ENCODE data around the gene IGSF9. TPM values are rescaled to one million over a fixed set of nuclear protein-coding genes. Genes with fewer than 3 reads are reported as not detected.

IGSF9 gene
- total and polyA plus RNA-seq, 2 experiments from 2014 or later, result 10.3 to 27.6 TPM

GRCh38 chr1:159933347-159933746 is 12.1 kb downstream of the IGSF9 start:
- H3K79me2 ChIP-seq (replicated peaks; ENCODE audit: insufficient read depth), result no peaks in the 10 kb centered on the region
- H3K4me3 ChIP-seq, result no peak overlapping the region
- H3F3A ChIP-seq (replicated peaks; ENCODE audit: low read depth), result no peaks in the 10 kb centered on the region; the same call in 1 of the 2 replicates
- Mint-ChIP-seq H3K4me1 (peaks cover 28% of the 10 kb centered on the region), H3K9me3 (no peaks in the 10 kb centered on the region; the same call in 1 of the 3 replicates), H3K4me3 (no peak overlapping the region; the same call in 2 of the 3 replicates), H3K27me3 (ENCODE audit: insufficient read depth, low read depth, poor library complexity) (peaks cover 11% of the 10 kb centered on the region), H3K36me3 (ENCODE audit: low read depth) (peaks cover 45% of the 10 kb centered on the region), H3K27ac (no peak overlapping the region)
- no peak for ATAC-seq
- TF ChIP-seq EZH2 (IDR thresholded peaks at IDR 0.05; ENCODE audit: low read depth, unreplicated experiment), result no peak
- TF ChIP-seq POLR2AphosphoS5 (IDR thresholded peaks at IDR 0.05; ENCODE audit: low read depth), result no peak
- TF ChIP-seq ZNF114 (CRISPR knock-in tag; IDR thresholded peaks at IDR 0.05), result no peak
- TF ChIP-seq EZH2phosphoT487 (IDR thresholded peaks at IDR 0.05; ENCODE audit: unreplicated experiment), result no peak
- no peak overlapping the region for H2AFZ ChIP-seq
- H3K27me3 ChIP-seq (ENCODE audit: insufficient read depth), result no peaks in the 10 kb centered on the region
- DNase-seq (ENCODE audit: low spot score), result no peak
- H3K4me1 ChIP-seq (ENCODE audit: insufficient read depth), result peaks cover 17% of the 10 kb centered on the region
- H3K36me3 ChIP-seq (ENCODE audit: insufficient read depth), result 0 out of 2 replicates have a peak, but pooled peaks cover 12% of the 10 kb centered on the region
- H3K4me2 ChIP-seq, result no peak overlapping the region
- H3K9me2 ChIP-seq (ENCODE audit: insufficient read depth), result no peaks in the 10 kb centered on the region
- H4K20me1 ChIP-seq (replicated peaks; ENCODE audit: insufficient read depth), result no peaks in the 10 kb centered on the region; the same call in 1 of the 2 replicates
- no peak overlapping the region for H3K27ac ChIP-seq (ENCODE audit: low read depth)

- H3K27me3 Mint-ChIP-seq (ENCODE audit: insufficient read depth, low read depth, poor library complexity), result peaks cover 11% of the 10 kb centered on the region
- no peak overlapping the region for H3K27ac Mint-ChIP-seq
- Histone ChIP-seq H3K79me2 (replicated peaks; ENCODE audit: insufficient read depth) (no peaks in the 10 kb centered on the region), H3K27me3 (ENCODE audit: insufficient read depth) (no peaks in the 10 kb centered on the region), H3K27ac (ENCODE audit: low read depth) (no peak overlapping the region), H3F3A (replicated peaks; ENCODE audit: low read depth) (no peaks in the 10 kb centered on the region; the same call in 1 of the 2 replicates), H3K36me3 (ENCODE audit: insufficient read depth) (0 out of 2 replicates have a peak, but pooled peaks cover 12% of the 10 kb centered on the region), H4K20me1 (replicated peaks; ENCODE audit: insufficient read depth) (no peaks in the 10 kb centered on the region; the same call in 1 of the 2 replicates), H3K4me2 (no peak overlapping the region), H2AFZ (no peak overlapping the region), H3K9me2 (ENCODE audit: insufficient read depth) (no peaks in the 10 kb centered on the region), H3K4me3 (no peak overlapping the region), H3K4me1 (ENCODE audit: insufficient read depth) (peaks cover 11% of the 10 kb centered on the region)
- DNase-seq (ENCODE audit: low spot score), result no peak
- H3K4me1 Mint-ChIP-seq, result peaks cover 22% of the 10 kb centered on the region
- peaks cover 48% of the 10 kb centered on the region for H3K36me3 Mint-ChIP-seq (ENCODE audit: low read depth)
- H3K9me3 Mint-ChIP-seq, result no peaks in the 10 kb centered on the region; the same call in 1 of the 3 replicates
- no peak overlapping the region; the same call in 2 of the 3 replicates for H3K4me3 Mint-ChIP-seq
- no peak for ATAC-seq
- no peak for TF ChIP-seq POLR2AphosphoS5 (IDR thresholded peaks at IDR 0.05; ENCODE audit: low read depth)
- TF ChIP-seq REST (IDR thresholded peaks at IDR 0.05; ENCODE audit: unreplicated experiment), result no peak
- TF ChIP-seq STAT1 (IDR thresholded peaks at IDR 0.05; ENCODE audit: unreplicated experiment), result no peak
- TF ChIP-seq ZNF331 (CRISPR knock-in tag; IDR thresholded peaks at IDR 0.05; ENCODE audit: low read depth), result no peak
- no peak for TF ChIP-seq CREB1 (CRISPR knock-in tag; IDR thresholded peaks at IDR 0.05; ENCODE audit: low read depth)
- TF ChIP-seq ETS1 (IDR thresholded peaks at IDR 0.05), result no peak
- TF ChIP-seq EZH2phosphoT487 (IDR thresholded peaks at IDR 0.05; ENCODE audit: unreplicated experiment), result no peak
- TF ChIP-seq JUNB (IDR thresholded peaks at IDR 0.05; ENCODE audit: unreplicated experiment), result no peak
- no peak for TF ChIP-seq ZNF114 (CRISPR knock-in tag; IDR thresholded peaks at IDR 0.05)
- no peak for TF ChIP-seq NANOG (IDR thresholded peaks at IDR 0.05; ENCODE audit: borderline replicate concordance)
- TF ChIP-seq CTCF (conservative IDR thresholded peaks at IDR 0.05; ENCODE audit: low read depth in 2 of 2), result no peak
These were observed 12.8 kb downstream of the IGSF9 start for GRCh38 chr1:159932296-159933285.
